Ovary (tissue), 3 donors: ENCODE data around the gene RARS2.

Experiments used
- CTCF ChIP-seq, 3 donors: fragments of 450-650 bp in 2 of 3; fragments of 200-600 bp in 1 of 3; IDR thresholded peaks; one replicate each; pipeline versions ENCODE4 v1.5.1 to v1.8.0; 2016 to 2022; ENCODE audit warnings: antibody characterized with exemption in 3 of 3, mild to moderate bottlenecking in 1 of 3
- EP300 ChIP-seq: sonication (generic); formaldehyde crosslinking; IDR thresholded peaks from one replicate; pipeline ENCODE4 v1.6.1; 2017; ENCODE audit warnings: antibody characterized with exemption
- POLR2A ChIP-seq: fragments of 450-650 bp; IDR thresholded peaks from one replicate; pipeline ENCODE4 v1.6.1; 2017; ENCODE audit warnings: antibody characterized with exemption, mild to moderate bottlenecking, moderate library complexity
- donor health status: DM: no; HTN: no; CAD: no.

GRCh38 chr6:87539554-87539953 is 50.2 kb downstream of the RARS2 start:
- no peak for TF ChIP-seq POLR2A
- TF ChIP-seq CTCF (IDR thresholded peaks at IDR 0.05): no peak
- no peak for TF ChIP-seq EP300
